OCI-LY7 (cell line): ENCODE measurements around the gene ZFHX2. TPM values are rescaled to one million over a fixed set of nuclear protein-coding genes. Genes with fewer than 3 reads are reported as not detected.

Source experiments
- BruUV-seq: library from RNA; stranded (reverse); fragments of 400-500 nt; replicated peaks from 2 replicates; lab custom pipeline; 2021; lab: Mats Ljungman, UMichigan
- CTCF ChIA-PET: fragments of 300-600 bp; sonication (Branson Sonifier 250); formaldehyde crosslinking; loops from one replicate; lab custom pipeline; 2022; ENCODE audit warnings: antibody characterized with exemption; ENCODE audit not compliant: unreplicated experiment; lab: Charles Lee
- POLR2A ChIA-PET: fragments of 300-600 bp; sonication (Branson Sonifier 250); formaldehyde crosslinking; loops from one replicate; lab custom pipeline; 2022; ENCODE audit warnings: antibody characterized with exemption; lab: Charles Lee
- DNase-seq: peaks from one replicate; pipeline ENCODE4 v3.0.0-alpha.2; 2015; ENCODE audit warnings: low spot score
- H2AFZ ChIP-seq: fragments of 200-600 bp; sonication (generic), shearing (Covaris generic); 2 replicates; pipeline ENCODE4 v1.6.1; 2014; ENCODE audit warnings: mild to moderate bottlenecking, antibody characterized with exemption, low read length, moderate library complexity
- H3K27ac ChIP-seq: fragments of 200-600 bp; sonication (generic); 2 replicates; pipeline ENCODE4 v1.5.1; 2014; ENCODE audit warnings: mixed run types, low read depth, mild to moderate bottlenecking, moderate library complexity, low read length, inconsistent platforms; ENCODE audit not compliant: poor library complexity, severe bottlenecking
- H3K36me3 ChIP-seq: fragments of 200-600 bp; sonication (generic); 2 replicates; pipeline ENCODE4 v1.6.1; 2014; ENCODE audit warnings: mild to moderate bottlenecking, antibody characterized with exemption, low read length, moderate library complexity, mixed read lengths; ENCODE audit not compliant: insufficient read depth
- H3K4me1 ChIP-seq: fragments of 200-600 bp; sonication (generic); 2 replicates; pipeline ENCODE4 v1.5.1; 2014; ENCODE audit warnings: mild to moderate bottlenecking, low read length; ENCODE audit not compliant: insufficient read depth, poor library complexity, severe bottlenecking
- H3K4me2 ChIP-seq: fragments of 200-600 bp; sonication (generic); 2 replicates; pipeline ENCODE4 v1.6.1; 2014; ENCODE audit warnings: mild to moderate bottlenecking, low read length
- H3K4me3 ChIP-seq: fragments of 200-600 bp; sonication (generic); 2 replicates; pipeline ENCODE4 v1.5.1; 2014; ENCODE audit warnings: mild to moderate bottlenecking, low read depth, low read length; ENCODE audit not compliant: poor library complexity, severe bottlenecking
- H3K79me2 ChIP-seq: fragments of 200-600 bp; sonication (generic); 2 replicates; pipeline ENCODE4 v1.6.1; 2016; ENCODE audit warnings: low read depth, mild to moderate bottlenecking, low read length, moderate library complexity, mixed read lengths; ENCODE audit not compliant: insufficient read depth
- H3K9me2 ChIP-seq: fragments of 200-600 bp; sonication (generic); 2 replicates; pipeline ENCODE4 v1.6.1; 2016; ENCODE audit warnings: mild to moderate bottlenecking, low read length, mixed read lengths; ENCODE audit not compliant: insufficient read depth
- H3K9me3 ChIP-seq: fragments of 200-600 bp; sonication (generic); 2 replicates; pipeline ENCODE4 v1.6.1; 2014; ENCODE audit warnings: mild to moderate bottlenecking, mixed run types, low read length, mixed read lengths
- H4K20me1 ChIP-seq: fragments of 200-600 bp; sonication (generic); 2 replicates; pipeline ENCODE4 v1.6.1; 2014; ENCODE audit warnings: mild to moderate bottlenecking, antibody characterized with exemption, low read length, moderate library complexity, mixed read lengths; ENCODE audit not compliant: insufficient read depth
- EZH2phosphoT487 ChIP-seq: fragments of 200-600 bp; sonication (generic); IDR thresholded peaks from 2 replicates; pipeline ENCODE4 v1.6.1; 2018; ENCODE audit warnings: low read depth, borderline replicate concordance, mild to moderate bottlenecking, mixed run types, antibody characterized with exemption, low read length, moderate library complexity, mixed read lengths
- intact Hi-C: fragments of 100-400 bp; cut with micrococcal nuclease; formaldehyde crosslinking; loops from one replicate; pipeline ENCODE4 v1.10.0; 2022; ENCODE audit not compliant: unreplicated experiment
- total RNA-seq, 2 experiments: library from RNA; depleted of rRNA in 1 of 2; stranded (reverse); fragments of >200 nt in 1 of 2; shearing (Covaris generic) in 1 of 2; gene quantifications; 2 replicates each; pipeline ENCODE4 v1.2.3, GENCODE V29; 2014 to 2022
- TF ChIP-seq, protein P1 (sequence below): fragments of 200-600 bp; sonication (generic); conservative IDR thresholded peaks from 2 replicates; pipeline ENCODE4 v1.5.1; 2014; ENCODE audit warnings: mild to moderate bottlenecking, antibody characterized with exemption, low read length, moderate library complexity, mixed read lengths

The ZFHX2 gene
- total RNA-seq, 2 experiments from 2014 or later = 0.60 to 1.8 TPM

DNA sequence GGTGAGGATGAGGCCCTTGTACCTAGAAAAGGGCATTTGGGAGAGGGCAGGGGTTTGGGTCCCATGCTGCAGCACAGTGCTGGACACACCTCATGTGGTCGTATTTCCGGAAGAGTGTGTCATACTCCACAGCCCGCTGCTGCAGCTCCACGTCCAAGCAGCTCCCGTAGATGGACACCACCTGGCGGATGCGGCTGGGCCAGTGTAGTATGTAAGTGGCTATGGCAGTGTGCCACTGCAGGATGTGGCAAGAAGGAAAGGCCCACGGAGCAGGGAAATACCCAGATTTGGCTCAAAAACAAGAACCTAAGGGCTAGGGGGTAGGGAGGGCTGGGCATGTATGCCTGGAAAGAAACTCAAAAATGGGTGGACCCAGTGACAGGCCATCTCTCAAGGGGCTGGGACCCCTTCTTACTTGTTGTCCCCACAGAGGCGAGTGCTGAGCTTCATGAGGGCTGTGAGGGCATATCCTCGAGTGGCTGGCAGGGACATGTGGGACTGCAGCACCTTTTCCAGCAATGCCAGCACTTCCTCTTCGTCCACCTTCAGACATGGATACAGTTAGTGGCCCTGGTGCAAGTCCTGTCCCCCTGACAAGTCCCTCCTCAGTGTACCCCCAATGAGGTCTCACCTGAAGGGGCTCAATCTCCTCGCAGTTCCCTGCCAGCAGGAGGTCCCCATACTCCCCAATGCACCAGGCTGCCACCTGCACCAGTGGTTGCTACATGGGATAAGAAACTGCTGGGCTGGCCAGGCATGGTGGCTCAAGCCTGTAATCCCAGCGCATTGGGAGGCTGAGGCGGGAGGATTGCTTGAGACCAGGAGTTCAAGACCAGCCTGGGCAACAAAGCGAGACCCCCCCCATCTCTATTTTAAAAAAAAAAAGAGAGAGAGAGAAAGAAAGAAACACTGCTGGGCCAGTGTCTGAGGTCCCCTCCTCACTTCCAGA is 10.6 kb upstream of the ZFHX2 start:
- ChIA-PET CTCF (interaction anchor here (1.9 kb wide), 1 partner anchor 83 kb away, joined by 10 read pairs; no protein-coding TSS in a partner anchor), POLR2A (interaction anchor here (0.6 to 0.9 kb wide), 3 partner anchors 13 to 92 kb away, joined by 3 read pairs; partner anchors contain the start of gene NGDN)

DNA sequence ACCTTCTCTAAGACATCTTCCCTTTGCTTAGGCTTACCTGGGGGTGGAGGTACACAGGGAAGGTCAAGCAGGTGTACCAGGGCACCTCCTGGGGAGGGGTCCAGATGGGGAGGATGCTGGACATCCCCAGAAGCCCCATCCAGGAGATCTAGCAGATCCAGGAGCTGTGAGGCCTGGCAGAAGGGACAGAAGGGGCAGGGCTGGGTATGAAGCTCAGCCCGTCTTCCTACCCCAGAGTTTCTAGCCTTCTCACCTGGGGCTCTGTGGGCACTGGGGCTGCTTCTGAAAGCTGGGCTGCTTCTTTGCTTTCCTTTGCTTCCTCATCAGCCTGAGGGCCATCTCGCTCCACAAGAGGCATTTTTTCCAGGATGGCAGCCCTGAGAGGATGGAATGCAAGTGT is 9.7 kb upstream of the ZFHX2 start:
- Histone ChIP-seq H3K79me2 (peaks cover 16% of the 10 kb centered on the region), H4K20me1 (no peaks in the 10 kb centered on the region), H3K36me3 (peaks cover 81% of the 10 kb centered on the region), H3K4me1 (peaks cover 16% of the 10 kb centered on the region), H2AFZ (no peak overlapping the region), H3K27ac (no peak overlapping the region), H3K9me3 (no peaks in the 10 kb centered on the region), H3K4me3 (no peak overlapping the region), H3K4me2 (no peak overlapping the region), H3K9me2 (no peaks in the 10 kb centered on the region)
- no TSS peak for BruUV-seq
- DNase-seq = no peak
- ChIA-PET POLR2A (interaction anchor here (0.6 to 0.9 kb wide), 2 partner anchors 14 to 91 kb away, joined by 3 read pairs; partner anchors contain the start of gene NGDN), CTCF (interaction anchor here (1.9 kb wide), 1 partner anchor 82 kb away, joined by 10 read pairs; no protein-coding TSS in a partner anchor)
- TF ChIP-seq, protein P1, sequence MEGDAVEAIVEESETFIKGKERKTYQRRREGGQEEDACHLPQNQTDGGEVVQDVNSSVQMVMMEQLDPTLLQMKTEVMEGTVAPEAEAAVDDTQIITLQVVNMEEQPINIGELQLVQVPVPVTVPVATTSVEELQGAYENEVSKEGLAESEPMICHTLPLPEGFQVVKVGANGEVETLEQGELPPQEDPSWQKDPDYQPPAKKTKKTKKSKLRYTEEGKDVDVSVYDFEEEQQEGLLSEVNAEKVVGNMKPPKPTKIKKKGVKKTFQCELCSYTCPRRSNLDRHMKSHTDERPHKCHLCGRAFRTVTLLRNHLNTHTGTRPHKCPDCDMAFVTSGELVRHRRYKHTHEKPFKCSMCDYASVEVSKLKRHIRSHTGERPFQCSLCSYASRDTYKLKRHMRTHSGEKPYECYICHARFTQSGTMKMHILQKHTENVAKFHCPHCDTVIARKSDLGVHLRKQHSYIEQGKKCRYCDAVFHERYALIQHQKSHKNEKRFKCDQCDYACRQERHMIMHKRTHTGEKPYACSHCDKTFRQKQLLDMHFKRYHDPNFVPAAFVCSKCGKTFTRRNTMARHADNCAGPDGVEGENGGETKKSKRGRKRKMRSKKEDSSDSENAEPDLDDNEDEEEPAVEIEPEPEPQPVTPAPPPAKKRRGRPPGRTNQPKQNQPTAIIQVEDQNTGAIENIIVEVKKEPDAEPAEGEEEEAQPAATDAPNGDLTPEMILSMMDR = no peak
- no peak for TF ChIP-seq EZH2phosphoT487
- intact Hi-C loops = loop anchor here (10.0 kb wide), 1 partner anchor 804 kb away; the partner anchor contains the start of gene NFATC4

More for the DNA sequence above, 10.6 kb upstream of the ZFHX2 start:
- TF ChIP-seq, protein P1 = no peak
- no peak for TF ChIP-seq EZH2phosphoT487
- Histone ChIP-seq H4K20me1 (no peaks in the 10 kb centered on the region; the same call in 1 of the 2 replicates), H3K4me3 (no peak overlapping the region), H3K79me2 (peaks cover 16% of the 10 kb centered on the region), H3K4me2 (no peak overlapping the region), H2AFZ (no peak overlapping the region), H3K9me2 (no peaks in the 10 kb centered on the region), H3K36me3 (peaks cover 81% of the 10 kb centered on the region), H3K4me1 (peaks cover 19% of the 10 kb centered on the region), H3K9me3 (no peaks in the 10 kb centered on the region), H3K27ac (no peak overlapping the region)
- intact Hi-C loops = loop anchor here (1.0 to 10.0 kb wide), 2 partner anchors 84 to 803 kb away; partner anchors contain the start of gene NFATC4
- DNase-seq = no peak
- BruUV-seq = no TSS peak
